Activated T-cell treated with anti-CD3 and anti-CD28 coated beads for 1 hour (primary cell): ENCODE measurements around the gene CSF3.

Experiments
- DNase-seq: peaks from one replicate; pipeline ENCODE4 v3.0.0-alpha.2; 2020; ENCODE audit warnings: low read depth

CSF3 gene

GRCh38 chr17:40062329-40063186, 47.3 kb downstream of the CSF3 start, which contains the start of gene THRA:
Gene THRA, plus strand, starts transcription at chr17:40062965. Its CDS starts 11,524 bp downstream, at chr17:40074489.
- DNase-seq: peak; percentile 67

DNA sequence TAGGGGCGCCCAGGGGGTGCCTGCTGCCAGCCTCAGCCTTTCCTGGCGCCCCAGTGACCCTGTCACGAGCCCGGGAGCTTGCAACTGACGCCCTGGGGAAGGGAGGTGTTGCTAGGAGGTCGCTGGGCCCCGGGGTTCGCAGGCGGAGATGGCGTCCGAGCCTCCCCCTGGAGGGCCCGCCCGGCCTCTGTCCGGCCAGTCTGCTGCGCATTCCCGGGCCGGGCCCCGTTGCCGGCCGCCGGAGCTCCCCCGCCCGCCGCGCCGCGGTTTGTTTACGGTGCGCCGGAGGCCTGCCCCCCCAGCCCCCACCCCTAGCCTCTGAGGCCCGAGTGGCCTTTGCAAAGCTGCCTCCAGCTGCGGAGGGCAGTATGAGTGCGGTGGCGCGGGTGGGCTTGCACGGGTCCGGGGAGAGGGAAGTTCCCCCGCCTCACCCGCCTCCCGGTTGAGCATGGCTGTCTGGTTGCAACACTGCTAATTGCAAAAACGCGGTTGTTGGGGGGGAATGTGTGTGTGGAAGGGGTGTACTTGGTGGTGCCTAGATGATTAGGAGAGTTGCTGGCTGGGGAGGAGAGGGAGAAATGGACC, 48.0 kb downstream of the CSF3 start:
- no peak for DNase-seq

- no peak for DNase-seq
Observed at GRCh38 chr17:40063901-40064531, 48.8 kb downstream of the CSF3 start.

GRCh38 chr17:40064971-40065768, 49.9 kb downstream of the CSF3 start:
- DNase-seq: no peak

- no peak for DNase-seq
Observed at GRCh38 chr17:40065769-40066510, 50.7 kb downstream of the CSF3 start.
